Measurements from ENCODE around the gene CBX1.
"Not testable (repeated sequence)": the region's sequence is repeated elsewhere in the genome, so short reads cannot be mapped to it uniquely, and the experiment has no call there.

CBX1 gene

GRCh38 chr17:48071654-48072053 lies 29.6 kb downstream of the CBX1 start:
- no peak for DNase-seq

GRCh38 chr17:48070195-48070594 lies 31.1 kb downstream of the CBX1 start:
- no peak for DNase-seq

GRCh38 chr17:48068491-48068961 lies 32.8 kb downstream of the CBX1 start:
- no peak for DNase-seq

GRCh38 chr17:48067808-48068207 lies 33.5 kb downstream of the CBX1 start:
- not testable (repeated sequence) for DNase-seq

- no peak for DNase-seq
These were observed 34.0 kb downstream of the CBX1 start for GRCh38 chr17:48067245-48067644.

GRCh38 chr17:48066656-48067055 lies 34.6 kb downstream of the CBX1 start:
- DNase-seq: no peak

- DNase-seq: no peak
These were observed 35.1 kb downstream of the CBX1 start for GRCh38 chr17:48066192-48066591.

GRCh38 chr17:48064638-48065037 lies 36.6 kb downstream of the CBX1 start:
- DNase-seq: no peak

- no peak for DNase-seq
These were observed 39.0 kb downstream of the CBX1 start for GRCh38 chr17:48062273-48062672.

- DNase-seq: no peak
These were observed 41.0 kb downstream of the CBX1 start for GRCh38 chr17:48060249-48060648.

GRCh38 chr17:48059125-48059668 lies 42.1 kb downstream of the CBX1 start:
- DNase-seq: no peak

GRCh38 chr17:48058393-48059124 lies 42.7 kb downstream of the CBX1 start:
- DNase-seq: no peak

GRCh38 chr17:48057626-48058025 lies 43.7 kb downstream of the CBX1 start:
- no peak for DNase-seq

- no peak for DNase-seq
These were observed 44.4 kb downstream of the CBX1 start for GRCh38 chr17:48056879-48057278.

- no peak for DNase-seq
These were observed 45.0 kb downstream of the CBX1 start for GRCh38 chr17:48056246-48056745.

GRCh38 chr17:48055531-48056245 lies 45.6 kb downstream of the CBX1 start:
- DNase-seq: peak; percentile 42

- peak; percentile 53 for DNase-seq
These were observed 46.8 kb downstream of the CBX1 start for GRCh38 chr17:48054238-48055185.

GRCh38 chr17:48053758-48054237 lies 47.5 kb downstream of the CBX1 start:
- no peak for DNase-seq

- DNase-seq: no peak
These were observed 48.1 kb downstream of the CBX1 start for GRCh38 chr17:48052956-48053757.

GRCh38 chr17:48051706-48052486 lies 49.4 kb downstream of the CBX1 start:
- DNase-seq: no peak

- no peak for DNase-seq
These were observed 50.0 kb downstream of the CBX1 start for GRCh38 chr17:48051283-48051682.
